HG03575 (cell line): Measurements from ENCODE around the gene ACOT13.
"Not testable (repeated sequence)": the region's sequence is repeated elsewhere in the genome, so short reads cannot be mapped to it uniquely, and the experiment has no call there.

Experiments used
- ATAC-seq: cut with Tn5 transposase; IDR thresholded peaks from one replicate; pipeline ENCODE4 v1.9.1; 2021; ENCODE audit not compliant: unreplicated experiment, insufficient number of reproducible peaks, low FRiP score; ENCODE audit errors: extremely low read depth

The ACOT13 gene

DNA sequence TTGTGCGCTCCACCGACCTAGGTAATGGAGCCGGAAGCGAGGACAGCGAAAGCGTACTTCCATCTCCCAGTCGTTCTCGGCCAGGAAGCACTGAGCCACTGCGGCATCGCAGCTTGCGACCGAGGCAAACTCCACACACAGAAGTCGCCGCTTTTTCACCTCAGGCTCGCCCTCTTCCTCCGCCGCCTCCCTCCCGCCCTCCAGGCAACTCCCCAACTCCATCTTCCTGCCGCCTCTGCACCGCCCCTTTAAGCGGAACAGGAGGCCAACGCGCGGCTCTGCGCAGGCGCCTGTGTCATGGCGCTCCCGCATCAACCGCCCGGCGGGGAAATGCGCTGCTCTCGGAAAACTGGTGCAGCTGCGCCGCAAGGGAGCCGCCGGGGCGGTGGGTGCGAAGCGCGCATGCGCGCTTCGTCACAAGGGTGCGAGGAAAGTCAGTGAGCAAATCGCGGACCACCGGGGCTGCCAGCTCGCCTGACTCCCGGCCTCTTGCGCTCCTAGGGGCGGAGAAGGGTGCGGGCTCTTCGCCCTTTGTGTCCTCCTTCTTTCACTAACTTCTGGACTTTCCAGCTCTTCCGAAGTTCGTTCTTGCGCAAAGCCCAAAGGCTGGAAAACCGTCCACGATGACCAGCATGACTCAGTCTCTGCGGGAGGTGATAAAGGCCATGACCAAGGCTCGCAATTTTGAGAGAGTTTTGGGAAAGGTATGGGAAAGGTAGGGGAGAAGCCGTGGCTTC is at the start of gene ACOT13, which contains the start of gene TDP2:
TSS of gene ACOT13 (plus strand) at position 437 of the 737 bp plus-strand sequence. CDS start at position 624, 187 bp downstream.
TSS of gene TDP2 (minus strand) at position 259 of the 737 bp plus-strand sequence. CDS start at position 222, 37 bp downstream.
- ATAC-seq: peak; percentile 78

DNA sequence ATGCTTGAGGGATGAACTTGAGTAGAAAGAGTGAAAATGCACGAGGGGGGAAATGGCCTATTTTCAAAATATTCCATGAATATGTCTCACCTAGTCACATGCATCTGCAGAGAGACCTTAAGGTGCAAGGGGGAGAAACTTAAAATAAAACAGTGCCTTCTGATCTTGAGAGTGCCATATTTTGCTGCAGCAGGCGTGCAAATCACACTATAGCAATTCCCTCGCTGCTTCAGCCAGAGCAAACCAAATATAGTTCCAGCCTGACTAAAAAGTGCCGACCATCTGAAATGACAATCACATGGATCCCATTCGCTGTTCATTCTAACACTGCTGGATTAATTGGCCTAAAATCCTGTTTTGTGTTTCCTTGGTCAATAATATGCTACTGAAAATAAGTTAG is 47.2 kb upstream of the ACOT13 start:
- no peak for ATAC-seq

DNA sequence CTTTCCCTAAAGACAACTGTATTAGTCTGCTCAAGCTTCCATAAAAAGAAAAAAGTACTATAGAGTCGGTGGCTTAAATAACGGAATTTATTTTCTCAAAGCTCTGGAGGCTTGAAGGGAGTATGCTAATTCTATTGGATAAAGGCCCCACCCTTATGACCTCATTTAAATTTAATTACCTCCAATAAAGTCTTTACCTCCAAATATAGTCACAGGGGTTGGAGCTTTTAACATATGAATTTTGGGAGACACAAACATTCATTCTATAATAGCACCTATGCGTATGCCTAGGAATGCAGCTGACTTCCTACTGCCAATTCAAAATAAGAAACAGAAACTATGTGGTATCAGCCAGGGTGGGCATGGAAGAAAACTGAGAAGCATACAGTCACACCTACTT is 46.2 kb upstream of the ACOT13 start:
- ATAC-seq: no peak

DNA sequence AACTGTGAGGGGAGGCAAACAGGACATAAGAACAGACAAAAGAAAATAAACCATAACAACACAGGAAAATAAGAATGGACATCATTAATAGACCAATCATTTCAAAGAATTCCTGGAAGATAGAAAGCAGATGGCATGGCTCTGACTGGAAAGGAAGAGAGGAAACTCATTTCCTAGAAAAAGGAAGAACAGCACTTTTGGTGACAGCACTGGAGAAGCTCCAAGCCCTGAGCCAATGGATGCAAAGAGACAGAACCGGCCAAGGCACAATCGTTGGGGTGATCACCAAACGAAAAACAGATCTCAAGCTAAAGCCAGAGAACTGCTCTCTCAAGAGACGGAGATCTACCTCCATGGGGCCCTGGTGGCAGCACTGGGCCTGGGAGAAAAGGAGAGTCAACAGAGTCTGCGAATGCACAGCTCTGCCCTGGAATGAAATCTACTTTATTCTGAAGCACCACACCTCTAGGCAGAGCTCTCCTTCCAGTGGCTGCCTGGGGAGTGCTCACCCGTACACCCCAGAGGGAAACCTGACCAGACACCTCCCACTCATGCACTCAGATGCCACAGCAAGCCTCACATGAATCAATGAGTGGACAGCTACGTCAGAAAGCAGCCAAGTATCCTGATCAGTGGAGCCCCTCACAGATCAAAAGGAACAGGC is 45.1 kb upstream of the ACOT13 start:
- ATAC-seq: no peak

- ATAC-seq: no peak
These were observed 35.9 kb upstream of the ACOT13 start for GRCh38 chr6:24630856-24631505.

GRCh38 chr6:24631671-24632070 is 35.2 kb upstream of the ACOT13 start:
- ATAC-seq: no peak

DNA sequence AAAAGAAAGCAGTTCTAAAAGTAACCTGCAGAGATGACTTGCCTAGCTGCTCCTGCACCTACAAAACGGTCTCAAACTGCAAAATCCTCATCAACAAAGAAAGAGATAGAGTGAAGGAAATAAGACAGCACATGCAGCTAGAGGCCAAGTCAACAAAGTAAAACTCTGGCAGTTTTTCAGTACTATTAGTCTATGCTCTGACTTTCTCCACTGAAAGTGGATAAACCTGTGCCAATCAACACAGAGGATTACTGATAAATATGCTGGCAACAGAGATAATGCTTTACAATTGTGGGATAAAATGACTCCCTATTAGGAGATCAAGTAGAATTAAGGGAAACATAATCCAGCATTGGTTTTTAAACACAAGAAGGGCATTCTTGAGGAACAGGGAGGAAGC is 34.3 kb upstream of the ACOT13 start:
- ATAC-seq: no peak

GRCh38 chr6:24636681-24637080 is 30.2 kb upstream of the ACOT13 start:
- ATAC-seq: no peak

GRCh38 chr6:24640166-24640565 is 26.7 kb upstream of the ACOT13 start:
- no peak for ATAC-seq

- not testable (repeated sequence) for ATAC-seq
These were observed 26.2 kb upstream of the ACOT13 start for GRCh38 chr6:24640631-24641030.

DNA sequence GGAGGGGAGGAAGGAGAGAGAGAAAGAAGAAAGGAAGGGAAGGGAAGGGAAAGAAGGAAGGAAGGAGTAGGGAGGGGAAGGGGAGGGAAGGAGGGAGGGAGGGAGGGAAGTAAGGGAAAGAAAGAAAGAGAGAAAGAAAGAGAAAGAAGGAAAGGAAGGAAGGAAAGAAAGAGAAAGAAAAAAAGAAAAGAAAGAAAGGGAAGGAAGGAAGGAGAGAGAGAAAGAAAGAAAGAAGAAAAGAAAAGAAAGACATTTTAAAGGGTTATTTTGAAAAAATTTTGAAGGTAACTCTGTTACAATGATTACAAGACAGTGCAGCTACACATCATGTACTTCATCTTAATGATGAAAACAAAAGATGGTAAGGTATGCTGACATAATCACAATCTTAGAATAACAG is 24.8 kb upstream of the ACOT13 start:
- no peak for ATAC-seq

- ATAC-seq: no peak
These were observed 23.0 kb upstream of the ACOT13 start for GRCh38 chr6:24643920-24644319.

DNA sequence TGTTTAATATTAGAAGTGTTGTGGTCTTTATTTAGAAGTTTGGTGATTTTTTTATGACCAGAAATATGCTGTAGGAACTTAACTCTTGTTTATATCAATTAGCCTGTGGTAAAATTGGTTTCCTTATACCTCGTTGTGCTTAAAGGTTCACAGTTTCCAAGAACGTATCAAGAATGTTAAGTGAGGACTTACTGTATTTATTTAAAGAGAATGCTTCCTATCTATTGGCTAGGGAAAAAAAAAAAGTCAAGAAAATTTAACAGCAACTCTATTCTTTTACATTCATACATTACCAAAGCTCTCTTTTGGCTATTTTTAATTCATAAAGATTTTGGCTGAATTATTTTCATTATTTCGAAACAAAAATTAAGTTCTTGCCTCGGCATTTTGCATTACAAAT is 22.5 kb upstream of the ACOT13 start:
- ATAC-seq: no peak

DNA sequence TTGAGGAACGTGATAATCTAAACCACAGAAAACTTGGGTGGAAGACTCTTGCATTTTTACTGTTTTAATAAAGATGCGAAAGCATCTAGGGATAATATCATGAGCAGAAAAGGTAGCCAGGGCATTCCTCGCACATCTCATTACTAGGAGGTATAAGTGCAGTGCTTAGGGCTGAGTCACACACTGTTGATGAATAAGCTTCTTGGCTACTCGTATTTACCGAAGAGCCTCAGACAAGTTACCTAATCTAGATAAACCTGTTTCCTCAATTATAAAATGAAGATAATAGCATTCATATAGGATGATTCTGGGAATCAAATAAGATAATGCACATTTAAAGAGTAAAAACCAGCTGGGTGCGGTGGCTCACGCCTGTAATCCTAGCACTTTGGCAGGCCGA is 20.1 kb upstream of the ACOT13 start:
- no peak for ATAC-seq

- ATAC-seq: no peak
These were observed 18.6 kb upstream of the ACOT13 start for GRCh38 chr6:24648276-24648675.

GRCh38 chr6:24649691-24650090 is 17.2 kb upstream of the ACOT13 start:
- ATAC-seq: no peak

DNA sequence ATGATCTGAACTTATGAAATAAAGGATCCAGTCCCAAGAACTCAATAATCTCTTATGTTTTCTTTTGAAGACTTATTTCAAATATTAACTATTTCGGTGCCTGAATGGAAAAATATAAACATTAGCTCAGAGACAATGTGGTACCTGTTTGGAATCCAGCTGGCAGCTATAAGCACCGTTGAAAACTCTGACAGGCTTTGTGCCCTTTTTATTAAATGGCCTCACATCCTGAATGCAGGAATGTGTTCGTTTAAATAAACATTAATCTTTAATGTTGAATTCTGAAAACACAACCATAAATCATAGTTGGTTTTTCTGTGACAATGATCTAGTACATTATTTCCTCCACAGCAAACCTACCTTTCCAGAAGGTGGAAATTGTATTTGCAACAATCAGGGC is 16.5 kb upstream of the ACOT13 start:
- ATAC-seq: no peak

DNA sequence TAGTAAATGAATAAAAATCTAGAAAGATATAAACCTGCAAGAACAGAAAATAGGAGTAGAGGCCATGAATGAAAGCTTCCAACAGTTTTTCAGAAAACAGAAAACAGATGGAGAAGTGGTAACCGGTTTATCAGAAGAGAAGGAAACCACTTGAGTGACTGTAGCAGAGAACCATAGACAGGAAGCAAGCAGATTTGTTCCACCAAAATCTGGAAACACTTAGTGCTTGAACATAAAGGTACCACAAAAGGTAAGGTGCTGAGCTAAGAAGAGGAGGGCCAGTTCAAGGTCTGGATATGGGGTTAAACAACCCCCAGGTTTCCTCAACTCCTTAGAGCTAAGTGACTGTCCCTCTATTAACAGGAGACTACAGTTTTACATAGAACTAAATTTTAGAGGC is 11.7 kb upstream of the ACOT13 start:
- no peak for ATAC-seq

DNA sequence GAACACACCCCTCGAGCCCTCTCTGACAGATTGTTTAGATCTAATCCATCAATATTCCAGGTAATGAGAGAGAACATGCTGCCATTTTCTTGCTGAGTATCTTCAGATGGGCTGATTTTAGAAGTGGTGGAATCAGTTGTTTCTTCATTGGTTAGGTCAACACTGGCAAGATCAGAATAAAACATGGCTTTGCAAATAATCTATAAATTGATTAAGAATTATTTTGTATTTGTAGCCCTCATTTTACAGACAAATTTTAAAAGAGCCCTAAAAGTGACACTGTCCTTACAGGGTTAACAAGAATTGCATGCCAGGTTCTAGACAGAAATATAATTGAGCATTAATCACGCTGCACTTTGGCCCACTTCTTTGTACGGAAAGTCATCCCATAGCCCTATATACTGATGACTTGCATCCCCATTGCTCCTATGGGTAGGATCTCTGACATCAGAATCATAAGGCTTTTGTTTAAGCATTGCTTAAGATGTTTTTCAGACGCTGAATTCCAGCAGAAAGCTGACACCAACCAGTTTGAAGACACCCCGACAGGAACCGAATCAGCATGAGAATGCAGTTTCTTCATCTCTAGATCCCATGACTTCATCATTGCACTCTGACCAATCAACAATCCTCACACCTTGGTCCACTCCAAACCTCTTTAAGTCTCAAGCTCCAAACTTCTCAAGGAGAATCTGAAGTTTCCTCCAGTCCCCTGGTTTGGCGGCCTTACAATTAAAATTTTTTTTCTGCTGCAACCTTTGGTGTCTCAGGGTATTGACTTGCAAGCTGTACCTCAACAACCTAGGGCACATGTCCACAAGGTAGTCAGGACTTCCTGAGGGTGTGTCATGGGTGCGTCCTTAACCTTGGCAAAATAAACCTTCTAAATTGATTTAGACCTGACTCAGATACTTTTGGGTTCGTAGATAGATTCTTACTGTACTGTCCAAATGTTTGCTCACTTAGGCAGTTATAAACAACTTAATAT is 8.0 kb upstream of the ACOT13 start:
- no peak for ATAC-seq
